GM21786 (cell line): Measurements from ENCODE around the gene IFNGR1.
A peak's percentile ranks its signal among the peaks of the same experiment; 100 is the strongest.

Experiments used
- ATAC-seq: cut with Tn5 transposase; IDR thresholded peaks from one replicate; pipeline ENCODE4 v1.9.1; 2021; ENCODE audit not compliant: unreplicated experiment

Gene IFNGR1

DNA sequence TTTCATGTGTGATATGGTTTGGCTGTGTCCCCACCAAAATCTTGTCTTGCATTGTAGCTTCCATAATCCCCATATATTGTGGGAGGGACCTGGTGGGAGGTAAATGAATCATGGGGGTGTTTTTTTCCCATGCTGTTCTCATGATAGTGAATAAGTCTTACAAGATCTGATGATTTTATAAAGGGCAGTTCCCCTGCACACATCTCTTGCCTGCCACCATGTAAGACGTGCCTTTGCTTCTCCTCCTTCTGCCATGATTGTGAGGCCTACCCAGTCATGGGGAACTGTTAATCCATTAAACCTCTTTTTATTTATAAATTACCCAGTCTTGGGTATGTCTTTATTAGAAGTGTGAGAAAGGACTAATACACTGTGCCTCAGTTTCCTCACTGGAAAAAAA lies 41.6 kb downstream of the IFNGR1 start:
- no peak for ATAC-seq

- no peak for ATAC-seq
Measured at GRCh38 chr6:137176729-137177128, 42.5 kb downstream of the IFNGR1 start.

GRCh38 chr6:137175868-137176245 lies 43.3 kb downstream of the IFNGR1 start:
- ATAC-seq = no peak

- ATAC-seq = no peak
Measured at GRCh38 chr6:137175157-137175867, 43.9 kb downstream of the IFNGR1 start.

DNA sequence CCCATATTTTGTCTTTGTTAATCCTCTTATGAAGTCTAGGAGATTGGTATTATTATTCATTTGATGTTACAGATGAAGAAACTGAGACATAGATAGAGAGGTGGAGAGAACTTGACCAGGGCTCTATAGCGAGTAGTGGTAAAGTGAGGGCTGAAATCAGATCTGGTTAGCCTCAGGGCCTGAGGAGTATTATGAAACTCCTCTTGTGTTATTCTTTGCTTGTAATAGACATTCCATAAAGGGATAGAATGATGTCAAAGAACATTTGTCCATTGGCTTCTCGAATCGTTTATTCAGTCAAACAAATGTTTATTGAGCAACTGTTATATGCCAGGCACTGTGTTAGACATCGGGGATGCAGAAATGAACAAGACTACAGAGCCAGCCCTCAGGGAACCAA lies 45.7 kb downstream of the IFNGR1 start, which contains the start of gene IL22RA2:
Gene IL22RA2 (minus strand): TSS at position 144 of the 400 bp plus-strand sequence. CDS start 11,895 bp downstream, outside the sequence.
- no peak for ATAC-seq

GRCh38 chr6:137172734-137173431 lies 46.3 kb downstream of the IFNGR1 start:
- no peak for ATAC-seq

DNA sequence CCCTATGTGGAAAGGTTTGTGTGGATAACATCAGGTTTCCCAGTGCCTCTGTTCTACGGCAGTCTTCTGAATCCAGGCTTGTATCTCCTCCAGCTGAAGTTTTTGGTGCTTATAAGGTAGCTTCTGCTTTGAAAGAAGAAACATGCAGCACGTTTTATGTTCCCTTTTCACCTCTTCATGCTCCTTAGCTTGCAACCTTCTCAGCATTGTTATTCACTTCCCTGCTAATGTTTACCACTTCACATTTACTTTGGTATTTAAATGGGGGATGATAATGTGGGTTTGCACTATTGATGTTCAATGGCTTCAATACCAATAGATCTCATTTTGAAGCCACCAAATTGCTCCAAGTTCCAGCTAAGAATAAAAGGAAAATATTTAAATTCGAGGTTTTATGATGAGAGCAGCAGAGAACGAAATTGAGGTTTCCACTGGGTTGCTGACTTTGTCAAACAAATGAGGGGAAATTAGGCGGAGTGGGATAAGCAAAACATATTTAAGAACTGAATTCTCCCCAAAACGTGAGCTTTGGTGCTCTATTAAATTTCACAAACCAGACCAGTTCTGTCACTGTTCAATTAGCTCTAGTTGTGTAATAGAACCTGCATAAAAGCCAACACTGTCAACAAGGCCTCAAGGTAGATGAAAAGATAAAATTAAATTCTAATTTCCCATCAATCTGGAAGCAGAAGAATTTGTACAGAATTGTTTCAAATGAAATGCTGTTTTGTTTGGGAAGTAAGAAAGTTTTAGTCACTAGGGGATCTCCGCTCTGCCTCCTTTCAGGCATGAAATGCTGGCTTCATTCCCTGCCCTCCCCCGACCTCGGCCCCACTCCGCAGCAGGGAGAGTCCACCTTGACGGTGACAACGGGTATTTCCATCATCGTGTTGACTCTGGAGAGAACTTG lies 47.1 kb downstream of the IFNGR1 start:
- ATAC-seq = no peak

GRCh38 chr6:137171053-137171374 lies 48.2 kb downstream of the IFNGR1 start:
- no peak for ATAC-seq

DNA sequence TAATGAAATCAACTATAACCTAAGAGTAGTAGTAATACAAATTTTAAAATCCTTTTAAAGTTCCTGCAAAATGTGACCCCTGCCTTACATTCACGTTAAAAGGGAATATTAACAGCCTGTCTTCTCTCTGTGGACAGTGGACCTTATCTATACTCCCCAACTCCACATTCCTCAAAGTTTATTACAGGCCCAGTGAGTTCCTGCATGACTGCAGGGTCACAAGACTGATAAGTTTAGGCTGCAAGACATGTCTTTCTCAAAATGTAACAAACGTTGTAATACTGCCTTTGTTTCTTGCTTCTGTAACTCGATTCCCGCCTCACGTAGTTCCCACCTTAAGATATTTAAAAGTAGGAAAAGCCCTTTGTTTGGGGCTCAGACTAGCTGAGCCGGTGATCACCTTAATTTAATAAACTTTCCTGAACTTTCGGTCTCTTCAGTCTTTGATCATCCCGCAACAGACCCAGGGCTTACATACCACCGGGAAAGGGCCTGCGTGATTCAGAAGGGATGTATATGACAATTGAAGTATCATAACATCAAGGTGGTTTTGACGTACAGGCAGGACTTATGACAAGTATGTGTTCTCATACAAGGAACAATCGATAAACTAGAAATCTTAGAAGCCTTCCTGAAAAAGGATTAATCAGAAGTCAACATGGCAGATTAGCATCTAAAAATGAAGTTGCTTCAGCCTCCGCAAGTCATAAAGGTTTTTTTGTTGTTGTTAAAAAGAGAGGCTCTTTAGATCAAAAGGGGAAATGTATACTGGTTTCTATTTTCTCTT lies 48.7 kb downstream of the IFNGR1 start:
- ATAC-seq = no peak

GRCh38 chr6:137167702-137168377 lies 51.3 kb downstream of the IFNGR1 start:
- no peak for ATAC-seq

- ATAC-seq = no peak
Measured at GRCh38 chr6:137166247-137167098, 52.7 kb downstream of the IFNGR1 start.

- peak; percentile 62 for ATAC-seq
Measured at GRCh38 chr6:137165375-137166246, 53.6 kb downstream of the IFNGR1 start.

DNA sequence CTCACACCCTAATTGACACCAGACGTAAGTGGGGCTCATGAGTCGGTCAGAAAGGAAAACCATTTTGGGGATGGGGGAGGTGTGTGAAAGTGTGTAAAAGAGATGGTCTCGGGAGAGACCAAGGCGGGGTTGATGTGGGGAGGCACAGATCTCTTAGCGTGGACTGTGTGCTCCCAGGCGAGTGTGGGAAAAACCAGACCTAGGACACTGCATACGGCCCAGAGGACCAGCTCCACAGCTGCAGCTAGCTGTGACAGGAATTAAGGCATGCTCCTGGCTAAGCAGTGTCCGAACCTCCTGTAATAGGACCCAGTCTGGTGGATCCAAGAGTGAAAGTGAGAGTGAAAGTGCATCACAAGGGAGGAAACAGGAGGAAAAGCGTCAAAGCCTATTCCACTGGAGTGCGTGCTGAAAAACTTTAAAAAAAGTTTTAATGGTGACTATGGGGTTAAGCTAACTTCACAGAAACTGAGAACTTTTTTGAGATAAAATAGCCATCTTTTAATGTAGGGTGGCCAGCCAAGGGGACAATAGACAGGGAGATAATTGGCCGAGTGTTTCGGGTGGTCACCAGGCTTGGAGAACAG lies 55.4 kb downstream of the IFNGR1 start:
- no peak for ATAC-seq

DNA sequence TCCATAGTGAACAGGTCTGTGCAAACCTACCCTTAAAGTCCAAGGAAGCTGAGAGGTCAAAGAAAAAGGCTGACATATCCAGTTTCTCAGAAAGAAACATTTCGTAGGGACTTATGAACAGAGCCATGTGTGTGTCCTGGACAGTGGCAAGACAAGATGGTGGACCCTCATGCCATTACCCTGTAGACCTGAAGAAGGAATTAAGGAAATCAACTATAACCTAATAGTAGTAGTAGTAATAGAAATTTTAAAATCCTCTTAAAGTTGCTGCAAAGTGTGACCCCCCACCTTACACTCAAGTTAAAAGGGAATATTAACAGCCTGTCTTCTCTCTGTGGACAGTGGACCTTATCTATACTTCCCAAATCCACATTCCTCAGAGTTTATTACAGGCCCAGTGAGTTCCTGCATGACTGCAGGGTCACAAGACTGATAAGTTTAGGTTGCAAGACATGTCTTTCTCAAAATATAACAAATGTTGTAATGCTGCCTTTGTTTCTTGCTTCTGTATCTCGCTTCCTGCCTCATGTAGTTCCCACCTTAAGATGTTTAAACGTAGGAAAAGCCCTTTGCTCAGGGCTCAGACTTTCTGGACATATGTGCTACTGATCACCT lies 56.4 kb downstream of the IFNGR1 start:
- ATAC-seq = no peak

- no peak for ATAC-seq
Measured at GRCh38 chr6:137161949-137162348, 57.2 kb downstream of the IFNGR1 start.

DNA sequence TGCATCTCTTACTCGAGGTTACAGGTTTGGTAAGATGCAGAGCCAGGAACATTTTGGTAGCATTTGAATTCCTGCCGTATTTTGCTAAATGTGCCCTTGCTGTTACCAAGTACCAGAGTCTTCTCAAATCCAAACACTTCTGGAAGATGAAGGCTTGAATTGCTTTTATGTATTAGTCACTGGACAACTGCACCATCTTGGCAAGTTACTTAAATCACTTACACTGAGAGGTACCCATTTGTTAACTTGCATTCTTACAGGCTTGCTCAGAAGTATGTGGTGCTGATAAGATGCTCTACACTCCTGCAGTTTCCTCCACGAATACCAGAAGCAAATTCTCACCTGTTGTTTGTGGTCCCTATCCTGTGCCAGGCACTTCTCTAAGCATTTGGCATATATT lies 58.4 kb downstream of the IFNGR1 start:
- no peak for ATAC-seq

DNA sequence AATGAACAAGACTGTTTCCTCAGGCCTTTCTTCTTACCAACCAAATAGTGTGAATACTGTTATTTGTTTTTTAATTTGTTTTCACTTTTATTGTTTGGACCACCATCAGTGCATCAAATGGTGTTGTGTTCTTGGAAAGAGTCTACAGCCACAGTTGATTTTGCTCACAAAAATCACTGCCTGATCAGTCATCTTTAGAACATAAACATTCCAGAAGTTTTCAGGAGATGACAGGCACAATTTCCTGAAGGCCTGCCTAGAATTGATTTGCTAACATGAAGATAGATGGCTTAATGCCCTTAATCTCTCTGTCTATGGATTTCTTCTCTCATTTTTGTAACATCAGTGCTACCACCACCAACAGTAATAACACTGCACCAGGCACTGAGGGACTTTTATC lies 59.3 kb downstream of the IFNGR1 start:
- no peak for ATAC-seq

DNA sequence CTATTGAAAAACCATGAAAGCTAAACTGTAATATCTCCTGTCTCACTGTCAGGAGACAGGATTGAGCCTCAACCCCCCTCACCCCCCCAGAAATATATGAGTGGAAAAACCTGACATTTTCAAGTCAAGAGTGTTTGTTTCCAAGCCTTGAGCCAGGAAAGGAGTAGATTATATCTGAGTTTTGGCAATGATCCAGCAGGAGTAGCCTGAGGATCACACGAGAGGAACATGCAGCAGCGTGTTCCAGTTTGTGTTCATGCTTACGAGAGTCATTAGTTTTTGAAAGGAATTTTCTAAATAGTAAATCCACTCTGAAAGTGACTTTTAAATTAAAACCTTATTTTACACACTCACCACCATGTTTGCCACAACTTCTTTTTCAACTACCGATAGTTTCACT lies 61.6 kb downstream of the IFNGR1 start:
- ATAC-seq = no peak
